PC-3 (cell line): ENCODE measurements around the gene CHAF1A. TPM values are rescaled to one million over a fixed set of nuclear protein-coding genes. Genes with fewer than 3 reads are reported as not detected.

Experiments
- ATAC-seq: fragments of 200-7000 bp; cut with Tn5 transposase; 2 replicates; pipeline ENCODE4 v1.9.1; 2020; ENCODE audit warnings: mild to moderate bottlenecking, moderate library complexity
- BruUV-seq: library from RNA; stranded (reverse); fragments of 400-500 nt; replicated peaks from 2 replicates; lab custom pipeline; 2021; lab: Mats Ljungman, UMichigan
- CTCF ChIA-PET: fragments of 300-600 bp; sonication (Branson Sonifier 250); formaldehyde crosslinking; loops from one replicate; lab custom pipeline; 2022; ENCODE audit warnings: antibody characterized with exemption; lab: Charles Lee
- POLR2A ChIA-PET: fragments of 300-600 bp; sonication (Branson Sonifier 250); formaldehyde crosslinking; loops from one replicate; lab custom pipeline; 2022; ENCODE audit warnings: antibody characterized with exemption; ENCODE audit not compliant: unreplicated experiment; lab: Charles Lee
- DNase-seq: peaks from one replicate; pipeline ENCODE4 v3.0.0-alpha.2; 2015
- H2AFZ ChIP-seq: fragments of 300-600 bp; sonication (generic); 2 replicates; pipeline ENCODE4 v1.6.0; 2016; ENCODE audit warnings: antibody characterized with exemption, low read length
- H3F3A ChIP-seq: fragments of 300-600 bp; sonication (generic); one replicate; pipeline ENCODE4 v1.6.0; 2017; ENCODE audit warnings: antibody characterized with exemption, low read length, control low read depth, mild to moderate bottlenecking; ENCODE audit not compliant: unreplicated experiment
- H3K27ac ChIP-seq: fragments of 300-600 bp; sonication (generic); 2 replicates; pipeline ENCODE4 v1.5.1; 2016; ENCODE audit warnings: mild to moderate bottlenecking, low read length
- H3K27me3 ChIP-seq: fragments of 300-600 bp; sonication (generic); 2 replicates; pipeline ENCODE4 v1.6.1; 2016; ENCODE audit warnings: low read length, mixed read lengths
- H3K36me3 ChIP-seq: fragments of 300-600 bp; sonication (generic); 2 replicates; pipeline ENCODE4 v1.6.1; 2016; ENCODE audit warnings: low read depth, mixed run types, low read length, mixed read lengths
- H3K4me1 ChIP-seq: fragments of 300-600 bp; sonication (generic); 2 replicates; pipeline ENCODE4 v1.5.1; 2016; ENCODE audit warnings: low read length; ENCODE audit not compliant: insufficient read depth
- H3K4me2 ChIP-seq: fragments of 300-600 bp; sonication (generic); 2 replicates; pipeline ENCODE4 v1.6.0; 2016; ENCODE audit warnings: low read length
- H3K4me3 ChIP-seq: fragments of 300-600 bp; sonication (generic); 2 replicates; pipeline ENCODE4 v1.5.1; 2016; ENCODE audit warnings: mild to moderate bottlenecking, low read length, mixed read lengths
- H3K79me2 ChIP-seq: fragments of 300-600 bp; sonication (generic); 2 replicates; pipeline ENCODE4 v1.6.1; 2017; ENCODE audit warnings: low read length, mixed read lengths
- H3K9ac ChIP-seq: fragments of 300-600 bp; sonication (generic); 2 replicates; pipeline ENCODE4 v1.6.0; 2016; ENCODE audit warnings: mild to moderate bottlenecking, low read length
- H3K9me2 ChIP-seq: fragments of 300-600 bp; sonication (generic); replicated peaks from 2 replicates; pipeline ENCODE4 v1.6.1; 2016; ENCODE audit warnings: mixed run types, low read length, mixed read lengths
- H3K9me3 ChIP-seq: fragments of 300-600 bp; sonication (generic); 2 replicates; pipeline ENCODE4 v1.6.1; 2016; ENCODE audit warnings: low read length, mixed read lengths
- H4K20me1 ChIP-seq: fragments of 300-600 bp; sonication (generic); 2 replicates; pipeline ENCODE4 v1.6.1; 2016; ENCODE audit warnings: low read length, mixed read lengths
- CTCF ChIP-seq: fragments of 300-600 bp; sonication (generic); conservative IDR thresholded peaks from 2 replicates; pipeline ENCODE4 v1.5.1; 2017; ENCODE audit warnings: antibody characterized with exemption, low read depth, mild to moderate bottlenecking, low read length
- EZH2 ChIP-seq: fragments of 300-600 bp; sonication (generic); IDR thresholded peaks from one replicate; pipeline ENCODE4 v1.6.1; 2017; ENCODE audit warnings: antibody characterized with exemption, mild to moderate bottlenecking, low read length; ENCODE audit not compliant: unreplicated experiment
- EZH2phosphoT487 ChIP-seq: fragments of 300-600 bp; sonication (generic); IDR thresholded peaks from 2 replicates; pipeline ENCODE4 v1.6.1; 2018; ENCODE audit warnings: mild to moderate bottlenecking, antibody characterized with exemption, low read length, borderline replicate concordance
- intact Hi-C: fragments of 100-400 bp; cut with micrococcal nuclease; formaldehyde crosslinking; loops from 2 replicates; pipeline ENCODE4 v1.9.0; 2023
- total RNA-seq: library from RNA; depleted of rRNA; stranded (reverse); fragments of >200 nt; gene quantifications from 2 replicates; pipeline ENCODE4 v1.2.3, GENCODE V29; 2014

The CHAF1A gene
- total RNA-seq, 1 experiment from 2014 or later, result 48.9 TPM

GRCh38 chr19:4371247-4372164, 30.9 kb upstream of the CHAF1A start:
- no peak overlapping the region for H3K27ac ChIP-seq
- H3K9me2 ChIP-seq, result no peaks in the 10 kb centered on the region
- H3F3A ChIP-seq, result peaks cover 7% of the 10 kb centered on the region
- no peak overlapping the region for H2AFZ ChIP-seq
- intact Hi-C loops, result no loop called here
- DNase-seq (no peak), ATAC-seq (no peak)
- ChIA-PET CTCF (no interaction called here), POLR2A (no interaction called here)
- no peaks in the 10 kb centered on the region for H3K9me3 ChIP-seq
- no peak overlapping the region for H3K9ac ChIP-seq
- no peak overlapping the region for H3K4me3 ChIP-seq
- H3K79me2 ChIP-seq, result peaks cover 55% of the 10 kb centered on the region
- no peaks in the 10 kb centered on the region for H3K36me3 ChIP-seq
- TF ChIP-seq EZH2 (no peak), EZH2phosphoT487 (no peak), CTCF (no peak)
- H3K27me3 ChIP-seq, result no peaks in the 10 kb centered on the region
- H3K4me1 ChIP-seq, result peaks cover 34% of the 10 kb centered on the region
- no peaks in the 10 kb centered on the region for H4K20me1 ChIP-seq
- no peak overlapping the region for H3K4me2 ChIP-seq
- no TSS peak for BruUV-seq

GRCh38 chr19:4372165-4373012, 30.1 kb upstream of the CHAF1A start:
- Histone ChIP-seq H2AFZ (no peak overlapping the region), H3K27ac (no peak overlapping the region), H3K4me3 (no peak overlapping the region), H3K27me3 (no peaks in the 10 kb centered on the region), H3K9me2 (no peaks in the 10 kb centered on the region), H3F3A (peaks cover 7% of the 10 kb centered on the region), H3K4me2 (no peak overlapping the region), H3K4me1 (peaks cover 43% of the 10 kb centered on the region), H3K36me3 (no peaks in the 10 kb centered on the region), H3K9me3 (no peaks in the 10 kb centered on the region), H4K20me1 (no peaks in the 10 kb centered on the region), H3K79me2 (peaks cover 55% of the 10 kb centered on the region), H3K9ac (no peak overlapping the region)
- DNase-seq (no peak), ATAC-seq (no peak)
- no TSS peak for BruUV-seq
- intact Hi-C loops, result no loop called here
- ChIA-PET POLR2A (no interaction called here), CTCF (no interaction called here)
- no peak for TF ChIP-seq EZH2phosphoT487
- TF ChIP-seq EZH2, result no peak
- no peak for TF ChIP-seq CTCF
